K562 (cell line): Measurements from ENCODE around the gene DBNL. TPM values are rescaled to one million over a fixed set of nuclear protein-coding genes. Genes with fewer than 3 reads are reported as not detected.

Experiments
- CHD1 ChIP-seq: fragments of 200-600 bp; sonication (generic); IDR thresholded peaks from one replicate; pipeline ENCODE4 v1.6.1; 2012; ENCODE audit warnings: mild to moderate bottlenecking, moderate library complexity, low read length, inconsistent platforms
- COPS2 ChIP-seq: fragments of 450-650 bp; conservative IDR thresholded peaks from 2 replicates; pipeline ENCODE4 v1.6.1; 2016; ENCODE audit warnings: mild to moderate bottlenecking, moderate library complexity
- EP300 ChIP-seq: IDR thresholded peaks from 2 replicates; pipeline ENCODE4 v1.6.1; 2012; ENCODE audit warnings: low read length, improper control_type of control experiment
- HNRNPH1 ChIP-seq: fragments of 200-400 bp; formaldehyde crosslinking; optimal IDR thresholded peaks from 2 replicates; pipeline ENCODE3; 2017; ENCODE audit warnings: low read depth, mild to moderate bottlenecking, low read length, moderate library complexity
- HOXB6 ChIP-seq: fragments of 250-450 bp; sonication (Bioruptor Pico); IDR thresholded peaks from 2 replicates; pipeline ENCODE4 v1.5.1; 2022; ENCODE audit warnings: mild to moderate bottlenecking, borderline replicate concordance
- MTA1 ChIP-seq: fragments of 450-650 bp; IDR thresholded peaks from 2 replicates; pipeline ENCODE4 v1.6.1; 2017; ENCODE audit warnings: borderline replicate concordance
- MTA3 ChIP-seq: fragments of 450-650 bp; formaldehyde crosslinking; IDR thresholded peaks from 2 replicates; pipeline ENCODE4 v1.6.1; 2017; ENCODE audit warnings: mild to moderate bottlenecking, borderline replicate concordance
- NCOA2 ChIP-seq, 2 experiments: fragments of 450-650 bp; IDR thresholded peaks; 2 replicates each; pipeline ENCODE4 v1.6.1; 2018; ENCODE audit warnings: mild to moderate bottlenecking in 2 of 2, moderate library complexity in 1 of 2; ENCODE audit not compliant: partially characterized antibody in 2 of 2
- NFE2 ChIP-seq: IDR thresholded peaks from 2 replicates; pipeline ENCODE4 v1.6.1; 2014; ENCODE audit warnings: antibody characterized with exemption, low read depth
- NR2F6 ChIP-seq: fragments of 450-650 bp; formaldehyde crosslinking; IDR thresholded peaks from 2 replicates; pipeline ENCODE4 v1.4.0; 2020; ENCODE audit warnings: mild to moderate bottlenecking
- RBM25 ChIP-seq: fragments of 200-400 bp; formaldehyde crosslinking; IDR thresholded peaks from 2 replicates; pipeline ENCODE4 v1.6.1; 2018; ENCODE audit warnings: low read length, low read depth, moderate library complexity; ENCODE audit not compliant: severe bottlenecking
- RNF219 ChIP-seq: fragments of 250-450 bp; sonication (Bioruptor Pico); IDR thresholded peaks from 2 replicates; pipeline ENCODE4 v1.5.0; 2022; ENCODE audit warnings: mild to moderate bottlenecking
- SLC30A9 ChIP-seq: fragments of 250-450 bp; sonication (Bioruptor Pico); IDR thresholded peaks from 2 replicates; pipeline ENCODE4 v1.8.0; 2022; ENCODE audit warnings: mild to moderate bottlenecking, moderate library complexity
- SMAD3 ChIP-seq: fragments of 450-650 bp; formaldehyde crosslinking; conservative IDR thresholded peaks from 2 replicates; pipeline ENCODE4 v1.4.0; 2020; ENCODE audit warnings: mild to moderate bottlenecking
- ZKSCAN3 ChIP-seq: fragments of 250-450 bp; sonication (Bioruptor Pico); IDR thresholded peaks from 2 replicates; pipeline ENCODE4 v1.4.0; 2020
- ZNF197 ChIP-seq: fragments of 200-800 bp; sonication (Bioruptor generic); IDR thresholded peaks from 2 replicates; pipeline ENCODE4 v1.6.1; 2016; ENCODE audit warnings: low read depth, missing genetic modification characterization, missing compliant biosample characterization
- ZNF24 ChIP-seq: fragments of 450-650 bp; IDR thresholded peaks from 2 replicates; pipeline ENCODE4 v1.6.1; 2016
- ZNF395 ChIP-seq: fragments of 200-800 bp; sonication (Bioruptor generic); IDR thresholded peaks from 2 replicates; pipeline ENCODE4 v1.6.1; 2017; ENCODE audit warnings: missing genetic modification characterization, missing compliant biosample characterization
- ZNF41 ChIP-seq: fragments of 250-450 bp; sonication (Bioruptor Pico); conservative IDR thresholded peaks from 2 replicates; pipeline ENCODE4 v1.4.0; 2020; ENCODE audit warnings: mild to moderate bottlenecking
- ZNF561 ChIP-seq: fragments of 450-650 bp; formaldehyde crosslinking; conservative IDR thresholded peaks from 2 replicates; pipeline ENCODE4 v1.4.0; 2020; ENCODE audit warnings: mild to moderate bottlenecking, moderate library complexity
- polyA plus RNA-seq, 8 experiments: library from polyadenylated mRNA; depleted of rRNA in 4 of 8; stranded (reverse) in 5 of 8; unstranded in 3 of 8; fragments of >200 nt; fragmentation: Nextera tagmentation in 2 of 8; fragmentation: Illumina TruSeq in 1 of 8; extraction: Ambion mirVana in 2 of 8; extraction: Trizol in 1 of 8; gene quantifications; 2 replicates each; pipeline versions ENCODE4 v1.2.1 to v1.2.3, GENCODE V29; 2011 to 2014; ENCODE audit warnings: inconsistent platforms in 1 of 8, missing spikeins in 1 of 8
- total RNA-seq, 7 experiments: library from RNA; depleted of rRNA in 6 of 7; stranded (reverse); fragments of >200 nt in 6 of 7; fragmentation: Illumina TruSeq in 2 of 7; extraction: Trizol in 2 of 7; gene quantifications; 2 replicates each; pipeline versions ENCODE4 v1.2.1 to v1.2.3, GENCODE V29; 2011 to 2021; ENCODE audit warnings: low replicate concordance in 1 of 7
- TF ChIP-seq, protein P1 (sequence below): fragments of 450-650 bp; formaldehyde crosslinking; IDR thresholded peaks from 2 replicates; pipeline ENCODE4 v1.4.0; 2022; ENCODE audit warnings: mild to moderate bottlenecking, moderate library complexity
- TF ChIP-seq, protein P2 (sequence below): sonication (generic); formaldehyde crosslinking; IDR thresholded peaks from 2 replicates; pipeline ENCODE4 v1.8.0; 2022; ENCODE audit warnings: mild to moderate bottlenecking, missing genetic modification reagents
- TF ChIP-seq, protein P3 (sequence below): fragments of 450-650 bp; formaldehyde crosslinking; IDR thresholded peaks from 2 replicates; pipeline ENCODE4 v1.4.0; 2022; ENCODE audit warnings: missing genetic modification characterization

Gene DBNL
- total and polyA plus RNA-seq, 9 of the 15 experiments (the other 6 are each of a cell fraction or from before 2014, with no cell fraction given), result 1.9 to 65.1 (median 38.9) TPM

- TF ChIP-seq RNF219 (CRISPR knock-in tag), result no peak
- no peak for TF ChIP-seq ZNF24
- TF ChIP-seq ZNF561, result no peak
- TF ChIP-seq, protein P1, sequence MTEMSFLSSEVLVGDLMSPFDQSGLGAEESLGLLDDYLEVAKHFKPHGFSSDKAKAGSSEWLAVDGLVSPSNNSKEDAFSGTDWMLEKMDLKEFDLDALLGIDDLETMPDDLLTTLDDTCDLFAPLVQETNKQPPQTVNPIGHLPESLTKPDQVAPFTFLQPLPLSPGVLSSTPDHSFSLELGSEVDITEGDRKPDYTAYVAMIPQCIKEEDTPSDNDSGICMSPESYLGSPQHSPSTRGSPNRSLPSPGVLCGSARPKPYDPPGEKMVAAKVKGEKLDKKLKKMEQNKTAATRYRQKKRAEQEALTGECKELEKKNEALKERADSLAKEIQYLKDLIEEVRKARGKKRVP (CRISPR knock-in tag), result no peak
- no peak for TF ChIP-seq HOXB6
- TF ChIP-seq RBM25, result no peak
- no peak for TF ChIP-seq SLC30A9 (CRISPR knock-in tag)
- TF ChIP-seq SMAD3 (CRISPR knock-in tag), result no peak
- TF ChIP-seq MTA3, result peak; percentile 62; the same call in 1 of the 2 replicates
- no peak for TF ChIP-seq NCOA2 (IDR thresholded peaks at IDR 0.05; ENCODE audit: partially characterized antibody in 2 of 2)
- TF ChIP-seq NFE2, result no peak
- TF ChIP-seq, protein P2, sequence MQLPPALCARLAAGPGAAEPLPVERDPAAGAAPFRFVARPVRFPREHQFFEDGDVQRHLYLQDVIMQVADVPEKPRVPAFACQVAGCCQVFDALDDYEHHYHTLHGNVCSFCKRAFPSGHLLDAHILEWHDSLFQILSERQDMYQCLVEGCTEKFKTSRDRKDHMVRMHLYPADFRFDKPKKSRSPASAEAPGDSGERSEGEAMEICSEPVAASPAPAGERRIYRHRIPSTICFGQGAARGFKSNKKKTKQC, result no peak
- TF ChIP-seq NR2F6 (CRISPR knock-in tag), result no peak
- TF ChIP-seq HNRNPH1, result no peak
- no peak for TF ChIP-seq ZNF41
- TF ChIP-seq MTA1, result no peak
- TF ChIP-seq EP300, result no peak
- no peak for TF ChIP-seq CHD1
- TF ChIP-seq ZNF395, result peak; percentile 16; the same call in 1 of the 2 replicates
- TF ChIP-seq COPS2, result no peak
- TF ChIP-seq, protein P3, sequence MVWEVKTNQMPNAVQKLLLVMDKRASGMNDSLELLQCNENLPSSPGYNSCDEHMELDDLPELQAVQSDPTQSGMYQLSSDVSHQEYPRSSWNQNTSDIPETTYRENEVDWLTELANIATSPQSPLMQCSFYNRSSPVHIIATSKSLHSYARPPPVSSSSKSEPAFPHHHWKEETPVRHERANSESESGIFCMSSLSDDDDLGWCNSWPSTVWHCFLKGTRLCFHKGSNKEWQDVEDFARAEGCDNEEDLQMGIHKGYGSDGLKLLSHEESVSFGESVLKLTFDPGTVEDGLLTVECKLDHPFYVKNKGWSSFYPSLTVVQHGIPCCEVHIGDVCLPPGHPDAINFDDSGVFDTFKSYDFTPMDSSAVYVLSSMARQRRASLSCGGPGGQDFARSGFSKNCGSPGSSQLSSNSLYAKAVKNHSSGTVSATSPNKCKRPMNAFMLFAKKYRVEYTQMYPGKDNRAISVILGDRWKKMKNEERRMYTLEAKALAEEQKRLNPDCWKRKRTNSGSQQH, result no peak
- TF ChIP-seq ZKSCAN3 (CRISPR knock-in tag), result no peak
- no peak for TF ChIP-seq ZNF197 (CRISPR knock-in tag)
Measured at GRCh38 chr7:44044315-44045225, at the start of gene DBNL (continued).
